Measurements from ENCODE around the gene TSR3.

DNA sequence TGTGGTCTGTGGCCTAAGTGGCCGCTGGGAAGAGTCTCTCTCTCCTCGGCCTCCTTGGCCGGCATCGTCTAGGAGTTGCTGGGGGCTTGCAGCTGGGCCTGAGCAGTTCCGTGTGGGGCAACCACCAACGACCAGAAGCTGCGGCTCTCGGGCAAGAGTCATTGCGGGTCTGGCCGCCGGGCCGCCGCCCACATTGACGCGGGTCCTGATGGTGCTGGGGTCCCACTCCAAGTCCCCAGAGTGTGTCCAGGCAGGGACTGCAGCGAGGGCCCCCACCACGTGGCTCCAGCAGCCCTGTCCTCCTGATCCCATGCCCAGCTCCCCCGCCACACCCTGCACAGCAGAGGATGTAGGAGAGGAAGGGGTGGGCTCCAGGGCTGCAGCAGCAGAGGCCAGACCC, 31.9 kb upstream of the TSR3 start:
- TF ChIP-seq, protein P1, sequence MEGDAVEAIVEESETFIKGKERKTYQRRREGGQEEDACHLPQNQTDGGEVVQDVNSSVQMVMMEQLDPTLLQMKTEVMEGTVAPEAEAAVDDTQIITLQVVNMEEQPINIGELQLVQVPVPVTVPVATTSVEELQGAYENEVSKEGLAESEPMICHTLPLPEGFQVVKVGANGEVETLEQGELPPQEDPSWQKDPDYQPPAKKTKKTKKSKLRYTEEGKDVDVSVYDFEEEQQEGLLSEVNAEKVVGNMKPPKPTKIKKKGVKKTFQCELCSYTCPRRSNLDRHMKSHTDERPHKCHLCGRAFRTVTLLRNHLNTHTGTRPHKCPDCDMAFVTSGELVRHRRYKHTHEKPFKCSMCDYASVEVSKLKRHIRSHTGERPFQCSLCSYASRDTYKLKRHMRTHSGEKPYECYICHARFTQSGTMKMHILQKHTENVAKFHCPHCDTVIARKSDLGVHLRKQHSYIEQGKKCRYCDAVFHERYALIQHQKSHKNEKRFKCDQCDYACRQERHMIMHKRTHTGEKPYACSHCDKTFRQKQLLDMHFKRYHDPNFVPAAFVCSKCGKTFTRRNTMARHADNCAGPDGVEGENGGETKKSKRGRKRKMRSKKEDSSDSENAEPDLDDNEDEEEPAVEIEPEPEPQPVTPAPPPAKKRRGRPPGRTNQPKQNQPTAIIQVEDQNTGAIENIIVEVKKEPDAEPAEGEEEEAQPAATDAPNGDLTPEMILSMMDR (IDR thresholded peaks at IDR 0.05; ENCODE audit: low read depth, low read length), result no peak
- TF ChIP-seq POLR2A (IDR thresholded peaks at IDR 0.05; ENCODE audit: extremely low read depth, insufficient read length) (no peak), MYC (IDR thresholded peaks at IDR 0.05; ENCODE audit: low read depth, low read length) (no peak)

Data from NB4 (cell line).